Right atrium auricular region (tissue), 2 donors: Measurements from ENCODE around the gene FOXM1. TPM values are rescaled to one million over a fixed set of nuclear protein-coding genes. Genes with fewer than 3 reads are reported as not detected.

ENCODE experiments used
- DNase-seq: peaks from one replicate; pipeline ENCODE4 v3.0.0-alpha.2; 2019; ENCODE audit warnings: low spot score
- H3K27ac ChIP-seq, 2 donors: fragments of 200-600 bp; sonication (generic); 1 replicate in 1 of 2; 2 replicates in 1 of 2; pipeline ENCODE4 v1.5.1; 2016 to 2019
- H3K27me3 ChIP-seq, 2 donors: fragments of 200-600 bp; sonication (generic); one replicate each; pipeline versions ENCODE4 v1.5.1 to v1.6.0; 2017 to 2019
- H3K36me3 ChIP-seq: fragments of 200-600 bp; sonication (generic); one replicate; pipeline ENCODE4 v1.5.1; 2016
- H3K4me1 ChIP-seq, 2 donors: fragments of 200-600 bp; sonication (generic); one replicate each; pipeline versions ENCODE4 v1.5.1 to v1.6.0; 2017 to 2019
- H3K4me3 ChIP-seq, 2 donors: fragments of 200-600 bp; sonication (generic); 1 replicate in 1 of 2; 2 replicates in 1 of 2; pipeline ENCODE4 v1.5.1; 2017 to 2019; ENCODE audit warnings: mild to moderate bottlenecking in 1 of 2, moderate library complexity in 1 of 2
- H3K9me3 ChIP-seq, 2 donors: fragments of 200-600 bp; sonication (generic); one replicate each; pipeline ENCODE4 v1.5.1; 2019
- CTCF ChIP-seq, 2 donors: fragments of 200-600 bp; sonication (generic); IDR thresholded peaks; one replicate each; pipeline ENCODE4 v1.5.1; 2019; ENCODE audit warnings: antibody characterized with exemption in 2 of 2
- total RNA-seq, 2 donors: library from RNA; depleted of rRNA; stranded (reverse); fragments of >200 nt; gene quantifications; one replicate each; pipeline ENCODE4 v1.1.0, GENCODE V29; 2016

FOXM1 gene
- total RNA-seq, 2 donors from 2014 or later, result 0.16 to 4.1 TPM

- H3K4me3 ChIP-seq, result no peak overlapping the region
- H3K27ac ChIP-seq, result peak overlapping the region; percentile 16 to 29
- H3K36me3 ChIP-seq, result peaks cover 8% of the 10 kb centered on the region
- no peak for TF ChIP-seq CTCF (IDR thresholded peaks at IDR 0.05)
- H3K27me3 ChIP-seq, result no peaks in the 10 kb centered on the region
- peaks cover 0 to 11% of the 10 kb centered on the region in 2 donors for H3K4me1 ChIP-seq
- no peaks in the 10 kb centered on the region for H3K9me3 ChIP-seq
- no peak for DNase-seq
Observed at GRCh38 chr12:2844786-2845185, 32.2 kb downstream of the FOXM1 start.

- DNase-seq, result no peak
- Histone ChIP-seq H3K27ac (peak overlapping the region in 1 of 2 donors; percentile 10), H3K27me3 (no peaks in the 10 kb centered on the region), H3K4me3 (no peak overlapping the region), H3K4me1 (peaks cover 0 to 11% of the 10 kb centered on the region in 2 donors), H3K36me3 (peaks cover 5% of the 10 kb centered on the region), H3K9me3 (no peaks in the 10 kb centered on the region)
- TF ChIP-seq CTCF (IDR thresholded peaks at IDR 0.05), result no peak
Observed at GRCh38 chr12:2842948-2843347, 34.0 kb downstream of the FOXM1 start.

- no peak overlapping the region for H3K27ac ChIP-seq
- H3K9me3 ChIP-seq, result no peaks in the 10 kb centered on the region
- no peak overlapping the region for H3K4me3 ChIP-seq
- TF ChIP-seq CTCF (IDR thresholded peaks at IDR 0.05), result no peak
- no peaks in the 10 kb centered on the region for H3K27me3 ChIP-seq
- no peak for DNase-seq
- peaks cover 0 to 11% of the 10 kb centered on the region in 2 donors for H3K4me1 ChIP-seq
- H3K36me3 ChIP-seq, result no peaks in the 10 kb centered on the region
Observed at GRCh38 chr12:2841056-2841650, 35.8 kb downstream of the FOXM1 start.

- DNase-seq, result no peak
- H3K4me3 ChIP-seq, result no peak overlapping the region
- H3K4me1 ChIP-seq, result peaks cover 0 to 23% of the 10 kb centered on the region in 2 donors
- no peaks in the 10 kb centered on the region for H3K9me3 ChIP-seq
- H3K27me3 ChIP-seq, result no peaks in the 10 kb centered on the region
- no peak for TF ChIP-seq CTCF (IDR thresholded peaks at IDR 0.05)
- no peak overlapping the region for H3K27ac ChIP-seq
- H3K36me3 ChIP-seq, result no peaks in the 10 kb centered on the region
Observed at GRCh38 chr12:2836574-2836973, 40.4 kb downstream of the FOXM1 start.

GRCh38 chr12:2835691-2836403 is 41.1 kb downstream of the FOXM1 start:
- H3K4me1 ChIP-seq, result peaks cover 0 to 23% of the 10 kb centered on the region in 2 donors
- no peaks in the 10 kb centered on the region for H3K27me3 ChIP-seq
- no peak overlapping the region for H3K27ac ChIP-seq
- H3K36me3 ChIP-seq, result no peaks in the 10 kb centered on the region
- H3K9me3 ChIP-seq, result no peaks in the 10 kb centered on the region
- no peak for DNase-seq
- no peak overlapping the region for H3K4me3 ChIP-seq
- no peak for TF ChIP-seq CTCF (IDR thresholded peaks at IDR 0.05)
